G401.6 (cell line): Measurements from ENCODE around the gene TTK.

ENCODE experiments used
- FAIRE-seq: peaks from 2 replicates; lab custom pipeline; 2012; peaks lifted over from hg19 to GRCh38; lab: Jason Lieb, UNC

The TTK gene

DNA sequence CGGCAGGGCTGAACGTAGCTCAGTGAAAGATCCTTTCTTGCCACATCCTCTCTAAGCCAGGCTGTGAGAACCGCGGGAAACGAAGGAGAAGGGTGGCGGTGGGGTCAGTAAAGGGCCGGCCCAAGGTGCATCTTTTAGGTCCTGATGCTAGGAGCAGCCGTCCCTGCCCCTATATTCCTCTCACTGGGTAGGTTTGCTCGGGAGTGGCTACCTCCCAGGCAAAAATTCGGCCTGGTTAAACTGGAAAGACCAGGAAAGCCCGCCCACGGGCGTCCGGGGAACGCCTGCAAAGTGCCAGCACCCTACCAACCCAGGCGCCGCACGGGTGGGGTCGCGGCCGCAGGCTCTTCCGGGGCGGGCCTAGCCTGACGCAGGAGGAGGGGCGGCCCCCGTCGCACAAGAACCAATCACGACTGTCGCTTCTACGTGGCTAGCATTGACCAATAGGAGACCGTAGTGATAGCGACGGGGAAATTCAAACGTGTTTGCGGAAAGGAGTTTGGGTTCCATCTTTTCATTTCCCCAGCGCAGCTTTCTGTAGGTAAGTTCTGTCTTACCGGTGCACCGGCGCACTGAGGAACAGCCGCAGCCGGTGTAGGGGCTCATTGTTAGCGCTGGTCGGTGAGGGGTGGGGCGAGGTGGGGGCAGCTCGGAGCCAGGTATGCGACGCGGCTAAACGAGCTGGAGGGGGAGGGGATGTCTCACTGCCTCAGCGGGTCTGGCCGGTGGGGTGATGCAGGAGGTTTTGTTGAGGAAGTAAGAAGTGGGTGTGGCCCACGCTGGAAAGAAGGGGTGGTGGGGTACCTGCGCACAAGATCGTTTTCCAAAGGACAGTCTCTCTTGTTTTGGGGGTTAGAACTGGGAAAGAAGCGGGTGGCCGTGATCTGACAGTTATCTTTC, at the start of gene TTK:
Gene TTK, plus strand, starts transcription at position 477 of the 900 bp plus-strand sequence. CDS start 1,195 bp downstream, outside the sequence.
- FAIRE-seq: peak; percentile 98

GRCh38 chr6:79954849-79955248, 49.6 kb upstream of the TTK start:
- FAIRE-seq: no peak

DNA sequence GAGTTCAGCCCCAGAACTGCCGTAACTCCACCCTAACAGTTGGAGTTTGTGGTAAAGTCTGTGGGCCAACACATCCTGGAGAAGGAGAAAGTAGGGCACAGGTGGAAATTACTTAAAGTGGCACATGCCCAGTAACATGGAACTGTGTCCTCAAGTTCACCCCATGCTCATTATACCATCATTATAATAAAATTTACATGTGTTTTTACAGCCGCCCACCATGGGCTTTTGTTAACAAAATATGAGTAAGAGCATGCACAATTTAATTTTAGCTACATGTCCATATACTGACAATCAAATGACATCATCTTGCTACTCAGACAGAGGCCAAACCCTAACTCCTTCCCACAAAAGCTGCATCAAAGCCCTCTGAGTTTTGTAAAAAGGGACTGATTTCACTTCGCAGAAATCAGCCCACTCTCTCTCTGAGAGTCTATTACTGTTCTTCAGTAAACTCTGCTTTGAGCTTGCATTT, 39.8 kb upstream of the TTK start:
- no peak for FAIRE-seq

GRCh38 chr6:79967178-79967577, 37.3 kb upstream of the TTK start:
- FAIRE-seq: no peak

DNA sequence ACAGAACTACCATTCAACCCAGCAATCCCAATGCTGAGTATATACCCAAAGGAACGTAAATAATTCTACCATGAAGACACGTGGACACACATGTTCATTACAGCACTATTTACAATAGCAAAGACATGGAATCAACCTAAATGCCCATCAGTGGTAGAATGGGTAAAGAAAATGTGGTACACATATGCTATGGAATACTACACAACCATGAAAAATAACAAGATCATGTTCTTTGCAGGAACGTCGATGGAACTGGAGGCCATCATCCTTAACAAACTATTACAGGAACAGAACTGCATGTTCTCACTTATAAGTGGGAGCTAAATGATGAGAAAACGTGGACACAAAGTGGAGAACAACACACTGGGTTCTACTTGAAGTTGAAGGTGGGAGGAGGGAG, 34.7 kb upstream of the TTK start:
- FAIRE-seq: no peak

- no peak for FAIRE-seq
These were observed 33.3 kb upstream of the TTK start for GRCh38 chr6:79971193-79971592.

GRCh38 chr6:79981652-79982051, 22.8 kb upstream of the TTK start:
- FAIRE-seq: no peak

GRCh38 chr6:79984261-79984660, 20.2 kb upstream of the TTK start:
- no peak for FAIRE-seq

GRCh38 chr6:79985128-79985527, 19.3 kb upstream of the TTK start:
- no peak for FAIRE-seq

GRCh38 chr6:79989641-79990040, 14.8 kb upstream of the TTK start:
- no peak for FAIRE-seq

GRCh38 chr6:79993012-79993910, 11.2 kb upstream of the TTK start:
- no peak for FAIRE-seq

DNA sequence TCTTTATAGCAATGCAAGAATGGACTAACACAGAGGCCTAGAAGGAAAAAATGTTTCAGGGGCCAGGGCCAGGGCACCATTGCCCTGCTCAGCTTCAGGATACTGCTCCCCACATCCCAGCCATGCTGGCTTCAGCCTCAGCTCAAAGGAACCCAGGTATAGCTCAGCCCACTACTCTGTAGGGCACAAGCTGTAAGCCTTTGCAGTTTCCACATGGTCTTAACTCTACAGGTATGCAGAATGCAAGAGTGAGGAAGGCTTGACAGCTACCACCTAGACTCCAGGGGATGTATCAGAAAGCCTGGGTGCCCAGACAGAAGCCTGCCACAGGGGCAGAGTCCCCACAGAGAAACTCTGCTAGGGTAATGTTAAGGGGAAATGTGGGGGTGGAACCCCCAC, 10.5 kb upstream of the TTK start:
- no peak for FAIRE-seq

GRCh38 chr6:79997728-79998127, 6.7 kb upstream of the TTK start:
- FAIRE-seq: peak; percentile 13

GRCh38 chr6:80001337-80001736, 3.1 kb upstream of the TTK start:
- FAIRE-seq: no peak

GRCh38 chr6:80003826-80004172, 650 bp upstream of the TTK start:
- no peak for FAIRE-seq

- FAIRE-seq: no peak
These were observed 957 bp downstream of the TTK start for GRCh38 chr6:80005406-80005805.

DNA sequence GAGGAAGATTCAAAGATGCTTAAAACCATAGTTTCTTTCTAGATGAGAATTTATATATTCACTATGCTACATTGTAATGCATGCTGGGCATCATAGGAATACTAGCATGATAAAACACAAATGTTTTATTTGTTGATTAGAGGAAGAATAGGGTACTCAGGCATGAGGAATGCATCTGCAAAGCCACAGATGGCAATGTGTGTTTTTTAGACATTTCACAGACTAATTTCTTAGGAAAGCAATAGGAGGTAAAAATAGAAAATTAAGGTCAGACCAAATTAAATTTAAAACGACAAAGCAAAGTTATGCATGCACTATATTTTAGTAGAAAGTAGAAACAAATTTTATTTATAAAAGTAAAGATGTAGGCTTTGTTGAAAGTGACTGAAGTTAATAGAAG, 2.1 kb downstream of the TTK start:
- no peak for FAIRE-seq

DNA sequence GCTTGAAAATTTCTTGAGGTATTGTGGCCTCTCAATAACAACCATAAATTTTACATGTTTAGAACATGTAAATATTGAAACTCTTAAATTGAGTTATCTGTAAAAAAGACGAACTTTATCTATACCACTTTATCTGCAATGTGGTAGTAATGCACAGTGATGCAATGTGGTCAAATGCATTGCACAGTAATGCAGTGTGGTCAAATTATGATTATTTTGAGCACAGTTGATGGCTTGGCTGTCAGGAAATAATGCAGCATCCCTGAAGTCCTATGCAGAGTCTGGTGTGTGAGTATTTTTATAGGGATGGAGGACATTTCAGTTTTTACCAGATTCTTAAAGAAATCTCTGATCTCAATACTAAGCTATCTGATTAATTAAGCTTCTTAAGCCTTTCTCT, 5.1 kb downstream of the TTK start:
- FAIRE-seq: no peak

DNA sequence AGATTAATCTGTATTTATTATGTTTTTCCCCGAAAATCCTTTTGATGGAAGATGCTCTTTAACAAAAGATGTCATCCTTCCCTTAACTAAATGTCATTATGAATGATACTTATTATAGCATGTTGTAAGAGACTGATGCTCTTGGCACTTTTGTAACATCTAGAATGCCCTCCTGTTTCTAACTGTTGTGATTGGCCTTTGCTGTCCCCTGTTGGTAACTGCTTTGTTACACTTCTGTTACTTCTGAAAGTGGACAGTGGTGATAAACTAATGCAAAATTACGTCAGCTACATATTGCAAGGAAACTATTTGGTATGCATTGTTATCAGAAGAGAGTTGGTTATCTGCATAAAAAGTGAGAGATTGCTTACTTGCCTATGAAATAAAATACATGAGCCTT, 5.8 kb downstream of the TTK start:
- FAIRE-seq: no peak

DNA sequence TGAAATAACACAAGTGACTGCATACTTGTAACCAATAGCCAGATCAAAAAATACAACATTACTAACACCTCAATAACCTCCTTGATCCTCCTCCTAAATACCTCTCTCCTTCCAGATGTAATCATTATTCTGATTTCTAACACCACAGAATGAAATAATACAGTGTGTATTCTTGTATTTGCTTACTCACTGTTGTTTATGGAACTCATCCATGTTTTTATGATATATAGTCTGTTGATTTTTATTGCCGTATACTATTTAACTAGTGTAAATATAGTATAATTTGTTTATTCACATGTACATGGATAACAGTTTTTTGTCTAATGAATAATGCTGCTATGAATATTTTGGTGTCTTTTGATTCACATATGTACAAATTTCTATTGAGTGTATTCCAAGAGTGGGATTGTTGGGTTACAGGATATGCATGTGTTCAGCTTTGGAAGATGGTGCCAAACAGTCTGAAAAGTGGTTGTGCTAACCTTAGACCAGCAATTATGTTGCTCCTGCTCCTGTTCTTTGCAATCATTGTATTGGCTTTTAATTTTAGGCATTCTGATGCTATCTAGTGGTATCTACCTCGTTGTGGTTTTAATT, 11.5 kb downstream of the TTK start:
- FAIRE-seq: peak; percentile 13

DNA sequence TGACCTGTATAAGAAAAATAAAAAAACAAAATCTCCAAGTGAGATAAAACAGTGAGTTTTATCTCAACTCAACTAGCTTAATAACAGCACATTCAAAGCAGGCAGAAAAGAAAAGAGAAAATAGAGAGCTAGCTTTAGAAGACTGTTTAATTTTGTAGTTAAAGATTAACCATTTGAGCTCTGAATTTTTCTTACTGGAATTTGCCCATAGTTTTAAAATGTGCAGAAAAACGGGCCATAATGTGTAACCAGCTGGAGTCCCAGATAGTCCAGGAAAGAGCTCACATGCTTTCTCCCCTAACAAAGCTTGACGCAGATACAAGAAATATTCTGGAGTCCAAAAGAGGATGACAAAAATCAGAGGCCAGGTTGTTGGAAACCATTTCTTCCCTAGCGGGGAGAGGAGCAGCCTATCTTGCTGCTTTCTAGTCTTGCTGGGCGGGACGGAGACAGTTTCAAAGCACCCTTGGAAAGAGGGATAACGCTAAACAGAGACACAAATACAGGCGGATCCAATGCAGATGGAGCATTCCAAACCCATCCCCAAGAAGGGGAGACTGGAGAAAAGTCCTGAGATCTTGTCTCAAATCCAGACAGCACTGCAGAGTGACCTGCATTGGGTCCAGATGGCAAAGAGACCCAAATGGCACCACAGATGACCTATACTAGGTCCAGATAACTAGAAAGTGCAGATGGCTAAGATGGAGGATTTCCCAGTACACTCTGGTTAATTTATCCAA, 16.1 kb downstream of the TTK start:
- no peak for FAIRE-seq

- FAIRE-seq: no peak
These were observed 16.7 kb downstream of the TTK start for GRCh38 chr6:80021131-80021530.
